H1 (cell line): ENCODE data around the gene APC2. TPM values are rescaled to one million over a fixed set of nuclear protein-coding genes. Genes with fewer than 3 reads are reported as not detected.

ENCODE experiments used
- CTCF ChIA-PET: fragments of 300-600 bp; sonication (Branson Sonifier 250); formaldehyde crosslinking; loops from one replicate; lab custom pipeline; 2021; ENCODE audit not compliant: partially characterized antibody; lab: Charles Lee
- POLR2A ChIA-PET: fragments of 300-600 bp; sonication (Branson Sonifier 250); formaldehyde crosslinking; loops from one replicate; lab custom pipeline; 2021; ENCODE audit warnings: inconsistent platforms; ENCODE audit not compliant: partially characterized antibody; lab: Charles Lee
- DNase-seq, 2 experiments: peaks; one replicate each; pipeline versions ENCODE4 v3.0.0 to v3.0.0-alpha.2; 2010 to 2022; ENCODE audit warnings: low spot score in 2 of 2, low read depth in 1 of 2, mixed read lengths in 1 of 2
- FAIRE-seq: peaks from 2 replicates; lab custom pipeline; 2011; peaks lifted over from hg19 to GRCh38; lab: Jason Lieb, UNC
- H2AFZ ChIP-seq: 2 replicates; pipeline ENCODE4 v1.8.1; 2012; ENCODE audit warnings: low read length, inconsistent platforms
- H2AK5ac ChIP-seq: 2 replicates; pipeline ENCODE4 v1.6.1; 2013; ENCODE audit warnings: low read depth, low read length
- H2BK120ac ChIP-seq: replicated peaks from 2 replicates; pipeline ENCODE3; 2013; ENCODE audit warnings: low read depth, low read length, inconsistent platforms
- H2BK12ac ChIP-seq: 2 replicates; pipeline ENCODE4 v1.6.1; 2013; ENCODE audit warnings: low read depth, low read length
- H2BK15ac ChIP-seq: 2 replicates; pipeline ENCODE4 v1.6.1; 2013; ENCODE audit warnings: low read length
- H2BK20ac ChIP-seq: 2 replicates; pipeline ENCODE4 v1.6.1; 2013; ENCODE audit warnings: low read length
- H2BK5ac ChIP-seq: 2 replicates; pipeline ENCODE4 v1.6.1; 2013; ENCODE audit warnings: low read depth, low read length
- H3K14ac ChIP-seq: 2 replicates; pipeline ENCODE4 v1.6.1; 2013; ENCODE audit warnings: inconsistent platforms; ENCODE audit not compliant: insufficient read length
- H3K18ac ChIP-seq: 2 replicates; pipeline ENCODE4 v1.6.1; 2013; ENCODE audit warnings: low read length; ENCODE audit errors: extremely low read depth
- H3K23ac ChIP-seq: 2 replicates; pipeline ENCODE4 v1.6.1; 2013; ENCODE audit warnings: inconsistent platforms; ENCODE audit not compliant: insufficient read length
- H3K23me2 ChIP-seq: 2 replicates; pipeline ENCODE4 v1.6.1; 2013; ENCODE audit warnings: low read depth, low read length
- H3K27ac ChIP-seq: 2 replicates; pipeline ENCODE4 v1.6.1; 2011; ENCODE audit warnings: low read depth, low read length, inconsistent platforms
- H3K27me3 ChIP-seq, 4 experiments: replicated peaks in 1 of 4; 1 replicate in 1 of 4; 2 replicates in 3 of 4; pipeline versions ENCODE4 v1.6.1 to v1.8.1; 2011 to 2013; ENCODE audit warnings: low read length in 3 of 4, mild to moderate bottlenecking in 3 of 4, inconsistent platforms in 2 of 4, mixed read lengths in 2 of 4, moderate library complexity in 1 of 4; ENCODE audit not compliant: control insufficient read depth in 3 of 4, insufficient read depth in 3 of 4; ENCODE audit errors: extremely low read depth in 1 of 4
- H3K36me3 ChIP-seq, 4 experiments: 2 replicates each; pipeline versions ENCODE4 v1.6.1 to v1.8.1; 2011 to 2013; ENCODE audit warnings: mild to moderate bottlenecking in 4 of 4, low read length in 3 of 4, moderate library complexity in 2 of 4, control low read depth in 1 of 4, inconsistent platforms in 1 of 4; ENCODE audit not compliant: insufficient read depth in 4 of 4, control insufficient read depth in 2 of 4
- H3K4ac ChIP-seq: replicated peaks from 2 replicates; pipeline ENCODE3; 2013; ENCODE audit warnings: low read length, low read depth, mixed read lengths, inconsistent platforms; ENCODE audit not compliant: insufficient read length
- H3K4me1 ChIP-seq, 4 experiments: replicated peaks in 1 of 4; 1 replicate in 1 of 4; 2 replicates in 3 of 4; pipeline versions ENCODE4 v1.6.1 to v1.8.1; 2011 to 2013; ENCODE audit warnings: low read length in 3 of 4, inconsistent platforms in 2 of 4, mixed read lengths in 1 of 4; ENCODE audit not compliant: insufficient read depth in 4 of 4, control insufficient read depth in 3 of 4
- H3K4me2 ChIP-seq, 2 experiments: 2 replicates each; pipeline versions ENCODE4 v1.6.1 to v1.8.1; 2011 to 2013; ENCODE audit warnings: low read depth in 2 of 2, low read length in 2 of 2, control low read depth in 1 of 2, inconsistent platforms in 1 of 2, mild to moderate bottlenecking in 1 of 2; ENCODE audit not compliant: insufficient read depth in 1 of 2
- H3K4me3 ChIP-seq, 4 experiments: fragments of 200-600, 300-600 bp in 1 of 4; sonication (generic), shearing (Covaris generic), sonication (Bioruptor Twin) in 1 of 4; 2 replicates each; pipeline versions ENCODE4 v1.5.1 to v1.8.1; 2011 to 2016; ENCODE audit warnings: low read length in 4 of 4, low read depth in 3 of 4, control low read depth in 2 of 4, inconsistent platforms in 2 of 4, mild to moderate bottlenecking in 2 of 4, mixed read lengths in 1 of 4, moderate library complexity in 1 of 4; ENCODE audit not compliant: insufficient read depth in 2 of 4; ENCODE audit errors: extremely low read depth in 1 of 4
- H3K56ac ChIP-seq: replicated peaks from 2 replicates; pipeline ENCODE3; 2013; ENCODE audit warnings: low read depth, mild to moderate bottlenecking, mixed read lengths, low read length, inconsistent platforms; ENCODE audit not compliant: insufficient read length
- H3K79me1 ChIP-seq: 2 replicates; pipeline ENCODE4 v1.6.1; 2013; ENCODE audit warnings: low read depth, low read length, control low read depth
- H3K79me2 ChIP-seq, 2 experiments: 2 replicates each; pipeline versions ENCODE4 v1.6.1 to v1.8.1; 2012 to 2013; ENCODE audit warnings: low read length in 2 of 2, mild to moderate bottlenecking in 2 of 2, inconsistent platforms in 1 of 2; ENCODE audit not compliant: insufficient read depth in 2 of 2, control insufficient read depth in 1 of 2
- H3K9ac ChIP-seq, 4 experiments: replicated peaks in 1 of 4; 1 replicate in 1 of 4; 2 replicates in 3 of 4; pipeline versions ENCODE4 v1.6.1 to v1.8.1; 2011 to 2013; ENCODE audit warnings: low read depth in 3 of 4, low read length in 3 of 4, control low read depth in 2 of 4, mild to moderate bottlenecking in 2 of 4, moderate library complexity in 2 of 4, inconsistent platforms in 1 of 4; ENCODE audit errors: extremely low read depth in 1 of 4
- H3K9me3 ChIP-seq, 2 experiments: 2 replicates each; pipeline versions ENCODE4 v1.6.1 to v1.8.1; 2012 to 2013; ENCODE audit warnings: mild to moderate bottlenecking in 2 of 2, moderate library complexity in 2 of 2, control low read depth in 1 of 2, inconsistent platforms in 1 of 2, low read depth in 1 of 2, low read length in 1 of 2, mixed read lengths in 1 of 2; ENCODE audit not compliant: insufficient read depth in 2 of 2
- H4K20me1 ChIP-seq, 2 experiments: replicated peaks in 1 of 2; 2 replicates each; pipeline versions ENCODE3 to v1.8.1; 2011 to 2013; ENCODE audit warnings: inconsistent platforms in 2 of 2, low read length in 2 of 2, mild to moderate bottlenecking in 1 of 2; ENCODE audit not compliant: insufficient read depth in 2 of 2, control insufficient read depth in 1 of 2
- H4K5ac ChIP-seq: 2 replicates; pipeline ENCODE4 v1.6.1; 2013; ENCODE audit warnings: low read length, low read depth, mixed read lengths, inconsistent platforms; ENCODE audit not compliant: insufficient read length
- H4K8ac ChIP-seq: 2 replicates; pipeline ENCODE4 v1.8.0; 2013; ENCODE audit warnings: mild to moderate bottlenecking, moderate library complexity, low read length, inconsistent platforms; ENCODE audit not compliant: insufficient read depth; ENCODE audit errors: extremely low read depth
- H4K91ac ChIP-seq: replicated peaks from 2 replicates; pipeline ENCODE3; 2013; ENCODE audit warnings: low read length, mixed read lengths, inconsistent platforms; ENCODE audit not compliant: insufficient read length
- SP4 ChIP-seq: IDR thresholded peaks from 2 replicates; pipeline ENCODE4 v1.6.1; 2012; ENCODE audit warnings: low read length, inconsistent platforms
- WGBS, 2 experiments: shearing (Covaris generic) in 1 of 2; methylation state at CpG; one replicate each; pipeline versions ENCODE4 v1.1.6 to v1.1.7; 2013 to 2015; ENCODE audit warnings: low lambda C conversion rate in 2 of 2, mixed read lengths in 2 of 2, inconsistent platforms in 1 of 2, low coverage in 1 of 2, missing lambda C conversion rate in 1 of 2; ENCODE audit not compliant: insufficient replicate concordance in 2 of 2, insufficient coverage in 1 of 2, insufficient read length in 1 of 2; ENCODE audit errors: extremely low coverage in 1 of 2, missing lambda C conversion rate in 1 of 2; 5-methylcytosine and 5-hydroxymethylcytosine counted together
- polyA plus RNA-seq, 7 experiments: library from polyadenylated mRNA; depleted of rRNA in 3 of 7; stranded (reverse) in 5 of 7; unstranded in 2 of 7; fragments of >200 nt in 5 of 7; fragments of 200-250 nt in 2 of 7; gene quantifications; 1 replicate in 5 of 7; 2 replicates in 1 of 7; 4 replicates in 1 of 7; pipeline versions ENCODE4 v1.2.1 to v1.2.3, GENCODE V29; 2011 to 2013; ENCODE audit warnings: missing spikeins in 2 of 7, mixed read lengths in 2 of 7
- total RNA-seq: library from RNA; stranded (reverse); fragmentation: NEBNext Ultra II Directional; extraction: Animal tissue kit (Norgen Biotek cat#: 25700); gene quantifications from 2 replicates; pipeline ENCODE4 v1.2.1, GENCODE V29; 2021

Gene APC2
- total and polyA plus RNA-seq, 2 of the 8 experiments (the other 6 are each of a cell fraction or from before 2014, with no cell fraction given), result 1.3 to 4.1 TPM

- 0 out of 2 replicates have a peak overlapping the region, but pooled peaks have one; percentile 29 for H2BK15ac ChIP-seq
- H3K27ac ChIP-seq, result no peak overlapping the region
- no peak overlapping the region for H3K4me2 ChIP-seq
- no peak overlapping the region for H3K14ac ChIP-seq
- peaks cover 0 to 11% (median 7%) of the 10 kb centered on the region in 4 experiments; a peak in 5 of 7 replicates for H3K4me1 ChIP-seq
- H2AK5ac ChIP-seq, result no peak overlapping the region
- FAIRE-seq, result no peak
- no peak overlapping the region for H3K56ac ChIP-seq
- peaks cover 0 to 19% (median 15%) of the 10 kb centered on the region in 4 experiments; a peak in 5 of 7 replicates for H3K27me3 ChIP-seq
- CTCF ChIA-PET, result interaction anchor here (0.5 to 1.3 kb wide), 3 partner anchors 45 to 262 kb away, joined by 3 to 4 read pairs (median 3); no protein-coding TSS in a partner anchor
- no peak overlapping the region for H2BK12ac ChIP-seq
- no peak overlapping the region for H3K4ac ChIP-seq
- H3K4me3 ChIP-seq, result no peak overlapping the region
- WGBS, 2 experiments, result 92% methylated on average over 36 of the region's 45 CpGs; no CpG with 5 or more reads in 1 of the 2 experiments
- DNase-seq, result no peak
- no peak overlapping the region for H4K8ac ChIP-seq
- no peaks in the 10 kb centered on the region for H3K79me2 ChIP-seq
- H3K36me3 ChIP-seq, result no peaks in the 10 kb centered on the region
- peaks cover 10% of the 10 kb centered on the region; the same call in 1 of the 2 replicates for H3K23me2 ChIP-seq
- H3K9ac ChIP-seq, result no peak overlapping the region
- H2AFZ ChIP-seq, result no peak overlapping the region
- H3K23ac ChIP-seq, result no peak overlapping the region
- no peaks in the 10 kb centered on the region for H3K79me1 ChIP-seq
- no peak overlapping the region for H2BK120ac ChIP-seq
- H2BK5ac ChIP-seq, result no peak overlapping the region
- no peak overlapping the region for H4K5ac ChIP-seq
- POLR2A ChIA-PET, result no interaction called here
- no peaks in the 10 kb centered on the region for H3K9me3 ChIP-seq
- no peaks in the 10 kb centered on the region for H4K20me1 ChIP-seq
- H3K18ac ChIP-seq, result no peak overlapping the region
- H2BK20ac ChIP-seq, result no peak overlapping the region
- H4K91ac ChIP-seq, result no peak overlapping the region
- no peak for TF ChIP-seq SP4
These were observed 56.3 kb downstream of the APC2 start for GRCh38 chr19:1505991-1506881.
